GM21360 (cell line): ENCODE results near the gene KCNK17.

Experiments
- ATAC-seq: cut with Tn5 transposase; IDR thresholded peaks from one replicate; pipeline ENCODE4 v1.9.1; 2021; ENCODE audit warnings: mild to moderate bottlenecking, moderate library complexity; ENCODE audit not compliant: unreplicated experiment

KCNK17 gene

DNA sequence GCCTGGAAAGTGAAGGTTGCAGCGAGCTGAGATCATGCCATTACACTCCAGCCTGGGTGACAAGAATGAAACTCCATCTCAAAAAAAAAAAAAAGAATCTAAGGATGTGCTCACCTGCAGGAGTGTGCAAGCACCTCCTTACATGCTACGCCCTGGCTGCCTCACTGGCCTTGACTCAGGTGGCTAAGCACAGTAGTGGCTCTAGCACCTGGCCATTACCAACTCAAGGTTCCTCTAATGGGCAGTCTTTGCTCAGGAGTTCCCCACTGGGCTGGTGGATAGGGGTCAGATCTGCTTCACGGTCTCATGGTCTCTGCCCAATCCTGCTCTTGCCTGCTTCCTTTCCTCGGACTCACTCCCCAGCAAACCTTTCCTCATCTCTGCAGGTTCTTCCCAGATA lies 39.7 kb downstream of the KCNK17 start:
- ATAC-seq, result no peak

DNA sequence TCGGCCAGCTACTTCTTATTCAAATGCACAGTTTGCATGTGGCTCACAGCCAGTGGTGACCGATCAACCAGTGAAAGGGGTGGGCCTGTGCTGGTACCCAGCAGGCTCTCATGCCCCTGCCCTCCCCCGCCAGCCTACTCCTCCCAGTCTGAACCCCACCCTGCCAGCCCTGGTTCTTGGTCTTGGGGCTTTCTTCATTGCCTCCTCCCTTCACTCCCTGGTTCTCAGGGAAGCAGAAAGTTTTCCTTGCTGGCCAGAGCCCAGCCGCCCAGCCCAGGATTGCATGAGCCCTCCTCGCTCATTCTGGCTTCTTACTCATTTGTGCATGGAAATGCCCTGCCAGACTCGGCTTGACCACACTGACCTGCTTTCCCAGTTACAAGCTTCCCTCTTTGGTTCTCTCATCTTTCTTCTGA lies 40.8 kb downstream of the KCNK17 start:
- ATAC-seq, result no peak

DNA sequence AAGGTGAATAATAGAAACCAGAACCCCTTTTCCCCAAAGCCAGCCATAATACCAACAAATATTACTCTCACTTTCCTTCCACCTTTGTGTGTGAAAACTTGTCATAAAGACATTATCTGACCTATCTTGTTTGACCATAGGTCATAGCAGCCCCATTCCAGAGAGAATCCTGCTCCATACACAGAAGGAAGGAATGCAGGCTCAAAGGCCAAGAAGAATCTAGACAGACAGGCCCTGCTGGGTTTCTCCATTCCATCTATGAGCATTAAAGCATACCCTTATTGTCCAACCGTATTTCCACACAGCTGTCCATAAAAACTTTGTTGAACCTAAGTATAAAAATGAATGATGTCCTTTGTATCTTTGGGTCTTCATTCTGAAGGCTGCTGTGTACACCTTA lies 44.3 kb downstream of the KCNK17 start:
- ATAC-seq, result no peak

DNA sequence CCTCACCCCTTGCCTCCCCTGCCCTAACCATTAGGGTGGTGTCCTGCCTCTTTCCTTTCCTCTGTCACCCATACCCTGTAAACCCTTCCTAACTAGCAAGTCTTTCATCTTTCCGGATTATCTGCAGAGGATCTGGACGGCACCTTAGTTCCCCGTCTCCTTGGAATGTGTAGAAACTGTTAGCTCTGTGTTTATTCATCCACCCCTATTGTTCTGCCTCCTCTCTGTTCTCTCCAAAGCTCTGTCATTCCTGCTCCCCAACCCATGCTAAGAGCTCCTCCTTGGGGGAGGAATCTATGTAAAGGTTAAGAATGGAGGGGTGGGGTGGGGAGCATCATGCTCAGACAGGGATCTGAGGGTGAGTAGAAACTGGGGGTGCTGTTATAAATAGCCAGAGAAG lies 45.5 kb downstream of the KCNK17 start:
- no peak for ATAC-seq

DNA sequence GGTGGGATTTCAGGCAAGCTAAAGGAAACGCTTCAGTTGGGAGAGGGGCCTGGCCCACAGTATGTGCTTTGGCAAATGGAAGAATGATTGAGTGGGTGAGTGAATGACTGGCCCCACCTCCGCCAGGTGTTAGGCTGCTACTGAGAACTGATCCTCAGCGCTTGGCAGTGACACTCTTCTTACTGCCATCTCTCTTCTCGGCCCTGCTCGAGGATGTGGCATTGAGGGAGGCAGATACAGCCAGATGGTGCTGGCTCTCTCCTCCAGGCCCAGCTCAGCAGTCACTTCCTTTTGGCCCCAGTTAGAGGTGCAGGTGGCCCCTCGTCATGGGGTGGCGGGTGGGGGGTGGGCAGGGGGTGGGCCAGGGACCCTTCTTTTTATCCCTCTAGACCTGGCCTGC lies 46.0 kb downstream of the KCNK17 start:
- ATAC-seq, result no peak

DNA sequence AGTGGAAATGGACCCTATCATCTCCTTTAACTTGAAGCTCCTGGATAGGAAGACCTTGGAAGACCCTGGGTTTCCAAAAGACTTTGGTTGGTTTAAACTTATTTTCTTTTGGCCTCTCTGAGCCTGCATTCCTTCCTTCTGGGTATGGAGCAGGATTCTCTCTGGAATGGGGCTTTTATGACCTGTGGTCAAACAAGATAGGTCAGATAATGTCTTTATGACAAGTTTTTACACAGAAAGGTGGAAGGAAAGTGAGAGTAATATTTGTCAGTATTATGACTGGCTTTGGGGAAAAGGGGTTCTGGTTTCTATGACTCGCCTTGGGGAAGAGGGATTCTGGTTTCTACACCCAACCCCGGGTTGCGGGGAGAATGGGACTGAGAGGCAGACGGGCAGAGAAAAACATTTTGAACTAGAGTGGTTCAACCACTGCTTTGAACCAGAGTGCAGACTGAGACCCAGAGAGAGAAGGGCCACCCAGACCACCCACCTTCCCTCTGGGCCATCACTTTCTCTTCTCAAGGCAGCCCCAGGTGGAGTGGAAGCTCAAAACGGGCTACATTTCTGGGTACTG lies 47.4 kb downstream of the KCNK17 start:
- no peak for ATAC-seq

DNA sequence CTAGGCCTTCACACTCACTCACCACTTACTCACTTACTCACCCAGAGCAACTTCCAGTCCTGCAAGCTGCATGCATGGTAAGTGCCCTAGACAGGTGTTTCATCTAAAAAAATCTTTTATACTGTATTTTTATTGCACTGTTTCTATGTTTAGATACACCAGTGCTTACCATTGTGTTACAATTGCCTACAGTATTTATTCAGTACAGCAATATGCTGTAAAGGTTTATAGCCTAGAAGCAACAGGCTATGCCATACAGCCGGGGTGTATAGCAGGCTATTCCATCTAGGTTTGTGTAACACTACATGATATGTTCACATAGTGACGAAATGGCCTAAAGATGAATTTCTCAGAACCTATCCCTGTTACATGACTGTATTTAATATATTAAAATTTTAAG lies 47.8 kb downstream of the KCNK17 start:
- no peak for ATAC-seq

DNA sequence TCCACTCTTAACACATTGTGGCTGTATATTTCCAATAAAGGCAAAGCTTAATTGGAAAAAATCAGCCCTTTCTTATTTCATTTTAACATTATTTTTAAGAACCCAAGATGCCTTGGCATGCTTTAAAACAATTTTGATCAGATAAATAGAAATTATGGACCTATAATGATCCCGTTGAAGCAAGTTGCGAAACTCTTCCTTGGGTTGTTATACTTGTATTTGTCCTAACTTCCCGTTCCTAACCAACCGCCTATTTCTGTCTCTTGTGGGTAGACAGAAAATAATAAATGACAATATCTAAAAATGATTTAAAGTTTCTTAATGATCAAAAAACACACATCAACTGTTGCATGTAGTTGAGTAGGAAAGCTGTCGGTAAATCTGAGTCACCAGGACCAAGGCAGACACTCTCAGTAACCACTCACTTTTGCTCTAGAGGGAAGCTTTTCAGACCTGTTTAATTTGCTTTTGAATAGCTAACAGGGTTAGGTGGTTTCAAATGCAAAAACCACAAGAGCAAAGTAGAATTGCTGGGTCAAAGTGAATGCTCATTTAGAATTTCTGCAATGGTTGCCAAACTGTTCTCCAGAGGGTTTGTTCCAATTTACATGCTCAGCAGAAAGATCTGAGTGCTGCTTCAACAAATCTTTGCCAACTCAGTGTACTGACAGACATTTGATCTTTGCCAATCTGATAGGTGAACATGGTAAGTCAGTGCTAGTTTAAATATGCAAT lies 50.7 kb downstream of the KCNK17 start:
- ATAC-seq, result no peak

DNA sequence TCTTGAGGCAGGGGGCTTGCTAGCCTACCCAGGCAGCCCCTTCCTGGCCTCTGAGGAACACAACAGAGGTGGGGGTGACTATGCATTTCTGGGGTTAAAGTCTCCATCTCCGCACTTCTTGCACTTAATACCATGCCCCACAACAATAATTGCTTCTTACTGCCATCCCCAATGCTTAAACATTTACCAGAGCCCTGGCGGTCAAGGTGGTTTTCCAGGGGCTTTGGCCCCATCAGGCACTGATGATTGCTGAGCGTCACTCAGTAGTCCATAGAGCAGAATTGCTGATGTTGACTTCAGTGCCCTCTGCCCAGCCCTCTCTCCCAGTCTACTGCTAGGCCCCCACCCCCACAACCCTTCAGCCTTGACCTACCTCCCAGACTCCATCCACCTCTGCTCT lies 52.5 kb downstream of the KCNK17 start:
- no peak for ATAC-seq

DNA sequence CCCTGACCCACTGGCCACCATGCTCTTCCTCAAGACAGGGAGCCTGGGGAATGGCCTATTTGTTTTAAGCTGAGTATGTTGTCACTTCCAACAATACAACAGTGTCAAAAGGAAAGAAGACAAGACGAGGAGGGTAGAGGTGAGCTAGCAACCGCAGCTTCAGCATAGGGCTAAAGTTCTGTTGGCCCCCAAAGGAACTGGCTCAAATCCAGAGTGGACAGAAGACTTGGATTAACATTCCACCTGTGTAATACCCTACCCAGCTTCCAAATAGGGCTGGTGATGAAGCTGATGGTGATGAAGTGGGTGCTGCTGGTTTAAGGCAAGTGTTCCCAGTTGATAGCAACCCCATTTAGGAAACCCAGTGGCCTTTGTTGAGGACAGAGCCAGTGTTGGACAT lies 53.3 kb downstream of the KCNK17 start:
- ATAC-seq, result no peak

DNA sequence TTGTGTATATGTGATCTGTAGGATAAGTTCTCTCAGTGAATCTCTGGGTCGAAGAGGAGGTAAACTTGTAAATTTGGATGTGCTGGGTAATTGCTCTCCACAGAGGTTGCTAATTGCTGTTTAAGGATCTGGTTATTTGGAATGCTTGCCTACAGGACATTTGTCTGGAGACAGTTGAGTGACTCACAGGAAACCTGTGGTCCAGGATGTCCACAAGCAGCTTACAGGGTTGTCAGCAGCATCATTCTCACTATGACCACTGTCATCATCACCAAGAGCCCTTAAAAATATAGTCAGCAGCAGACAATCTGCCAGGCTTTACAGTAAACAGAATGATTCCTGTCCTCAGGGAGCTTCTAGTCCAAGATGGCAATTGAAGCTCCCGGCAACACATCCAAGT lies 53.8 kb downstream of the KCNK17 start:
- no peak for ATAC-seq

DNA sequence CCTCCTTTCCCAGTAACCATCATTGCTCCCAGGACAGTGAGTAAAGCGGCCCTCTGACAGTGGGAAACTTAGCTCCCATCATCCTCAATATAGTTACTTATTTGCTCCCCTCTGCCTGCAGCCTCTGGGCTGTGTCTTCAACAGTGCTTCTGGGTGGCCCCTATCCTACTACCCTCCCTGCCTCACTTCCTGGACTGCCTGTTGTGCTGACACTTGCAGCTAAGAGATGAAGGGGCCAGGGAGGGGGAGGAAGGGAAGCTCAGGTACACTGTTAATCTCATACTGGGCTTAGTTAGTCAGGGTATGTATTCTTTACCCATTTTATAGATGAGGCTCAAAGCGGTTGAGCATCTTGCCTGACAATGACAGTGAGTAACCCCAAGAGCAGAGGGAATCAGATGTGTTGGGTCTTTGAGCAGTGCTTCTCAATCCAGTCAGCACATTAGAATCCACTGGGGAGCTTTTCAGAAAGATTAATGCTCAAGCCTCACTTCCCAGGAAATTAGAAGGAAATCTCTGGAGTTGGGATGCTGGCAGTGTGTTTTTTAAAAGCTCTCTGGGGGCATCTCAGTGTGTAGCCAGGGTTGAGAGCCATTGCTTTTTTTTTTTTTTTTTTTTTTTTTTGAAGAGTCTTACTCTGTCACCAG lies 57.8 kb downstream of the KCNK17 start:
- ATAC-seq, result no peak

DNA sequence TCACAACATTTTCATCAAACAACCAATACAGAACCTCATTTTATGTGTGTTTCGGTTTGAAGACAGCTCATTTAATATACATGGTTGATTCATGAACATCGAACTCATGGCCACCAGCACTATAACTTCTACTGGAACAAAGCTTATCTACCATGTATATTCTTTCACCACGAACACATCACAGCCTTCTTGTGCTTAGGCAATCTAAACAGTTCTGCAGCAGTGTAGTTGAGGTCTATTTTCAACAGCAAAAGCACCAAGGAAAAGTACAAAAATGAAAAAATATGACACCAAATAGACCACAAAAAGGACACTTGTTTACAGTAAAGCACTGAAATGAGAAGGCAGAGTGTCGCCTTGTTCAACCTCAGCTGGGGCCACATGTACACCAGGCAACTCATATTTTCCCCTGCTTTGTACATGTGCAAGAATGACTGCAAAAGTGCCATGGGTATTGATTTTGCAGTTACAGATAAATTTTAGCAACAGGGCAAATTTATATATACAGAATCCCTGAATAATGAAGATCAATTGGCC lies 59.2 kb downstream of the KCNK17 start:
- no peak for ATAC-seq

DNA sequence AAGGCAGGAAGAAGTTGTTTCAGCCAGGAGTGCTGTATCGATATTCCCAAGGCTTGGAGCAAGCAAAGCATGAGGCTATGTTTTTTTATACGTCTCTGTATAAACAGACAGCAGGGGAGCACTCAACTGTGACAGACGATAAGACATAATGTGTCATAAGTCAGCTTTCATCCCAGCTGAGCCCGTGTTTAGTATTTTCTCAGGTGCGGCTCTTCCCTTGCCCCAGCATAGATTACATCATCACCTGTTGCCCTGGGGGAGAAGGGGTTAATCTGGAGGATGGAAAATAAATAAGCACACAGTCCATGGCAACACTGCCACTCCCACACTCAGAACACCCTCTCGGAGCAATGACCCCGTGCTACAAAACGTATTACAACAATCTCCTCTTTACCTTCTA lies 62.8 kb downstream of the KCNK17 start:
- ATAC-seq, result no peak

DNA sequence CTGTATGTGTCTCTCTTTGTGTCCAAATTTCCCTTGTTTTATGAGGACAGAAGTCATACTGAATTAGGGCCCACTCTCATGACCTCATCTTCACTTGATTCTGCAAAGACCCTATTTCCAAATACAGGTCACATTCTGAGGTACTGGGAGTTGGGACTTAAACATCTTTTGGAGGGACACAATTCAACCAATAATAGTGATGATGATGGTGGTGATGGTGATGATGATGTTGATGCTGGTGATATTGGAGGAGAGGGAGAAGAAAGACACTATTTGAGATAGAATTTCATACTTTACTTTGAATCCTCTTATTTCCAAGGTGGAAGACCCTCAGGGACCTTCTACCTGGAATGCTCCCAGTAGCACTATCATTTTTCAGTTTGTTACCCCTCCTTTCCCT lies 63.7 kb downstream of the KCNK17 start:
- ATAC-seq, result no peak

DNA sequence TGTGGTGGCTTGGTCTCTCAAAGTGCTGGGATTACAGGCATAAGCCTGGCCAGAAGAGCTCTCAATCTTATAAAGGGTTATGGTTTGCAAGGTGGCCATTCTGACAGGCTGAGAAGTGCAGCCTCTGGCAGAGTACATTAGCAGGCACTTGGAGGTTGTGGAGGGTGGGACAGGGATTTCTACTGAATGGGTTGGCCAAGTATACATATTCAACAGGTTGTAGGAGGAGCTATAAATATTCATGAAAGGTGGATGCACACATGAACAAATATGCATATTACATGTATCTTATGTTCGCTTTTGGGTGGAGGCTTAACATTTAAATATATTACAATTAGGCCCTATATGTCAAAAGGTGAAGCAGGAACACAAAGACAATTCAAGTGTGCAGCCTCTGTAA lies 64.9 kb downstream of the KCNK17 start:
- ATAC-seq, result no peak
